ENCODE measurements around the gene POGLUT3.

The POGLUT3 gene

DNA sequence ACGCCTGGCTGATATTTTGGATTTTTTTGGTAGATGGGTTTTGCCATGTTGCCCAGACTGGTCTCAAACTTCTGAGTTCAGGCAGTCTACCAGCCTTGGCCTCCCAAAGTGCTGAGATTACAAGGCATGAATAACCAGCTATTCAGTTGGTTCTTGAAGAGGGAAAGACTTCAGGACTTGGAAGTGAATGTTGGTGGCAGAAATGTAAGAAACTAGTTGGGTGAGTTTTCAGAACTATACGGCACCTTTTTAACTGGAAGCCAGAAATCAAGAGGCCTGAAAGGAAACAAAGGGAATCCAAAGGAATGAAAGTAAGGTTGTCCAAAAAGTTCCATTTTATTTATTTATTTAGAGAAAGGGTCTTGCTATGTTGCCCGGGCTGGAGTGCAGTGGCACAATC lies 2.9 kb downstream of the POGLUT3 start:
- H3K27ac ChIP-seq, result no peak overlapping the region
- H3K4me3 ChIP-seq, result no peak overlapping the region
- TF ChIP-seq, protein P1, sequence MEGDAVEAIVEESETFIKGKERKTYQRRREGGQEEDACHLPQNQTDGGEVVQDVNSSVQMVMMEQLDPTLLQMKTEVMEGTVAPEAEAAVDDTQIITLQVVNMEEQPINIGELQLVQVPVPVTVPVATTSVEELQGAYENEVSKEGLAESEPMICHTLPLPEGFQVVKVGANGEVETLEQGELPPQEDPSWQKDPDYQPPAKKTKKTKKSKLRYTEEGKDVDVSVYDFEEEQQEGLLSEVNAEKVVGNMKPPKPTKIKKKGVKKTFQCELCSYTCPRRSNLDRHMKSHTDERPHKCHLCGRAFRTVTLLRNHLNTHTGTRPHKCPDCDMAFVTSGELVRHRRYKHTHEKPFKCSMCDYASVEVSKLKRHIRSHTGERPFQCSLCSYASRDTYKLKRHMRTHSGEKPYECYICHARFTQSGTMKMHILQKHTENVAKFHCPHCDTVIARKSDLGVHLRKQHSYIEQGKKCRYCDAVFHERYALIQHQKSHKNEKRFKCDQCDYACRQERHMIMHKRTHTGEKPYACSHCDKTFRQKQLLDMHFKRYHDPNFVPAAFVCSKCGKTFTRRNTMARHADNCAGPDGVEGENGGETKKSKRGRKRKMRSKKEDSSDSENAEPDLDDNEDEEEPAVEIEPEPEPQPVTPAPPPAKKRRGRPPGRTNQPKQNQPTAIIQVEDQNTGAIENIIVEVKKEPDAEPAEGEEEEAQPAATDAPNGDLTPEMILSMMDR (IDR thresholded peaks at IDR 0.05), result no peak
- DNase-seq (ENCODE audit: low spot score), result no peak

DNA sequence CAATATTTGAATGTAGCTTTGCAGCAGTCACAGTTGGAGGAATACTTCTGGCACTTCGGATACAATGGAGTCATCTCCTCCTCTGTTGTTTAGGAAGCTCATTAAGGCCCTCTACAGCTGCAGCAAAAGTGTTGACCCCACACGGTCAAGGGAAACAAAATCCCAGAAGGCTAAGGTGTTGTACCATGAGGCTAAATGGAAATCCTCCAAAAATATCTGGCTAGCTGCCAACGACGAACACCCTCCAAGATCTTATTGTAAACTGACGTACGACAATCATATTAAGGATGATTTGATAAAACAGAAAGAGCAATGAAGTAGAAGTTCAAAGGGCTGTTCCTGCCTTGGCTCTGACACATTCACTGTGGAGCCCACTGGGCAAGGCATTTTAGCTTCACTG lies 4.0 kb downstream of the POGLUT3 start:
- Histone ChIP-seq H3K27ac (no peak overlapping the region), H3K4me3 (no peak overlapping the region)
- TF ChIP-seq, protein P1 (IDR thresholded peaks at IDR 0.05), result no peak
- no peak for DNase-seq (ENCODE audit: low spot score)

DNA sequence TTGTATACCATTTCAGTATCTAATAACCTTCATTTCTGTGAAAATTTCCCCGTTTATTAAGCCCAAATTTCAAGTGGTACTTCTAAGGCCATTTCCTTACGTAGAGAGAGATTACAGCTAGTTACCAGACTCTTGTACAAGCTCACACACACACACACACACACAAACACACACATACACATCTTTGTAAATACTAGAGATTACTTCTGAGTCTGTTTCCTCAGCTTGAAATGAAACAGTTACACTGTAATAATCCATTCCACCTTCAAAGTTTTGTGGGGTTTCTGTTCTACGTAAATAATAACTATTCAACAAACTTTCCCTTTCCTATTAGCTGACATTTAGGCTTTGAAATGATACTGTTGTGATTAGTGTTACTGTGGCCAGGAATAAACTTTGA lies 6.2 kb downstream of the POGLUT3 start:
- no peak overlapping the region for H3K27ac ChIP-seq
- no peak overlapping the region for H3K4me3 ChIP-seq
- TF ChIP-seq, protein P1 (IDR thresholded peaks at IDR 0.05), result no peak
- DNase-seq (ENCODE audit: low spot score), result no peak

DNA sequence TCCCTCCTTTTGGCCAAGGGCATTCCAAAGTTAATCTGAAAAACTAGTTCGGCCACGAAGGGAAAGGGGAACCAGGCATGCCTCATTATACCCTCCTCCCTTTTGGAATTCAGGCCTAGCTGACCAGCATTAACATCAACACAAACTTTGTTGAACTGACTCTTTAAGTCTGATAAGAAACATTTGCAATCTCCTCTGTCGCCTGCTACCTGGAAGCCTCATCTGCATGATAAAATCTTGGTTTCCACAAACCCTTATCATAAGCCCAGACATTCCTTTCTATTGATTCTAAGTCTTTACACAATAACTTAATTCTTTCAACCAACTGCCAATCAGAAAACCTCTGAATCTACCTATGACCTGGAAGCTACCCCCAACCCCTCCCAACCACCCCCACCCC lies 11.4 kb downstream of the POGLUT3 start:
- TF ChIP-seq, protein P1 (IDR thresholded peaks at IDR 0.05), result no peak
- Histone ChIP-seq H3K27ac (no peak overlapping the region), H3K4me3 (no peak overlapping the region)
- no peak for DNase-seq (ENCODE audit: low spot score)

- TF ChIP-seq, protein P1 (IDR thresholded peaks at IDR 0.05), result no peak
- Histone ChIP-seq H3K4me3 (no peak overlapping the region), H3K27ac (no peak overlapping the region)
- DNase-seq (ENCODE audit: low spot score), result no peak
Observed at GRCh38 chr11:108486331-108486730, 11.9 kb downstream of the POGLUT3 start.

GRCh38 chr11:108483163-108483562 lies 15.0 kb downstream of the POGLUT3 start:
- TF ChIP-seq, protein P1 (IDR thresholded peaks at IDR 0.05), result no peak
- Histone ChIP-seq H3K4me3 (no peak overlapping the region), H3K27ac (no peak overlapping the region)
- no peak for DNase-seq (ENCODE audit: low spot score)

DNA sequence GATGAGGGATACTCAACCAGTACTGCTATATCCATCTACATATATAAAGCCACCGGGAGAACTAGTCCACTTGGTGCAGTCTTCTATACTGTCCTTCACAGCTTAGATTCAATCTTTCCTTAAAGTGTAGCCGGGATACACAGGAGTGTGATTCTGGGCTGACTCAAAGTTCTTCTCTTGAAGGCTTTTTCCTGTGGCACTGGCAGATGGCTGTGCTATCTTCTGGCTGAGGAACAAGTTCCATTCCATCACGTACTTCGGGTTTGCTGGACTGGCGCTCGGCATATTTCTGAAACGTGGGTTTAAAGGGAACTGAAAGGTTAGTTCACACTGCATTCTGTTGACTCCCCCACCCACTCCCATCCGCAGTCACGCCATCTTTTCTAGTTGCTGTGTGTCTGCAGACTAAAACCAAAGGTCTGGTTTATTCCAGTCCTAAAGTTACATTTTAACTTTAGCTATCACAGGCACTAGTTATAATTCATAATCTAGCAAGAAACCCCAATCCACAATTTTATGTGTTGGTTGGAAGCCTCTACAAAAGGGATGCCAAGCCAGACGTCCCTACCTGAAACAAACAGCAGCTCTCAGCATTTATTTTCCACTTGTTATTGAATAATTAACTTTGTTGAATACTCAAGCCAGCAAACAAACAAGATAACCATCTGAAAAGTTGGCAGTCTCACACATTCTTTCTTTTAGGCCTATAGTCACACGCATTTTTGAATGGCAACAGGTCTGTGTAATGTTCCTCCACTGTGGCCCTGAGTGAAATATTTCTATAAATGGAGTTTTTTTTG lies 23.3 kb downstream of the POGLUT3 start:
- no peak overlapping the region for H3K4me3 ChIP-seq
- TF ChIP-seq, protein P1 (IDR thresholded peaks at IDR 0.05), result no peak
- no peak for DNase-seq (ENCODE audit: low spot score)
- no peak overlapping the region for H3K27ac ChIP-seq
